Stimulated activated CD4-positive, alpha-beta T cell treated with anti-CD3 and anti-CD28 coated beads, TNF-alpha, amount 100 ng/mL, for 4 hours (primary cell): Measurements from ENCODE around the gene MSANTD7.
"Not testable (repeated sequence)": the region's sequence is repeated elsewhere in the genome, so short reads cannot be mapped to it uniquely, and the experiment has no call there.

ENCODE experiments used
- DNase-seq, 3 experiments: peaks; one replicate each; pipeline ENCODE4 v3.0.0-alpha.2; 2020; ENCODE audit warnings: low read depth in 3 of 3

Gene MSANTD7

DNA sequence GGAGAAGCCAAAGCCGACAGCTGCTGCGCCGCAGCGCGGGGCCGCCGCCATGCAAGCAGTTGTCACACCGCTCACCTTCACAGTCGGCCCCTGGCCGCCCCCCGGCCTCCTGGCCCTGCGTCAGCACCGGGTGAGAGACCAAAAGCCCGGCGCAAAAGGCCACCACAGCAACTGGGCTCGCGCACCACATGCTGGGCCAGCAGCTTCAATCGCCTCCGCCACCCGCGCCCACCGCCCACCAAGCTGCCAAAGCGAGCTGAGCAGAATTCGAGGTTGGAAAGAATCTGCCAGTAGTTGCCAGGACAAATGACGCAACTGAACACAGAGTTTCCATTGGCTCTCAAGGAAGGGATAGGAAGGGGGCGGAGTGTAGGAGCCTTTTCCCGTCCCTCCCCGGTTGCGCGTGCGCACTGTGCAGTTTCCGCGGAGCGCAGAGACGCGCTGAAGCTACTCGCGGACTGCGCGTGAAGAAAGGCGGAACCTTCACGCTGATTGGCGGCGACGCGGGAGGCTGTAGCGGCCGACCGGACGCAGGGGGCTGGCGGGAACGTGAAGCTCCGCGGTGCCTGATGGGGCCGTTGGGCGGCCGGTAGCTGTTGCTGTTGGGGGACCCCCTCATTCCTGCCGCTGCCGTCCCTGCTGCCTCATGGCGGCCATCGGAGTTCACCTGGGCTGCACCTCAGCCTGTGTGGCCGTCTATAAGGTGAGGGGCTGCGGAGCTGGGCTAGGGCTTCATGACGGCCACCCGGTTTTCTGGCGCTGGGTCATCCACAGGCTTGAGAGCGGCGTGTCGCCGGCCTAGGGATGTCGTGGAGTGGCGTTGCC lies at the start of gene MSANTD7, which contains the start of the genes CDNF and HSPA14:
MSANTD7 (plus strand) TSS at position 550 of the 825 bp plus-strand sequence. CDS start 3,979 bp downstream, outside the sequence.
CDNF (minus strand) TSS at position 281 of the 825 bp plus-strand sequence; CDS start at position 190, 91 bp downstream.
HSPA14 (plus strand) TSS at position 550 of the 825 bp plus-strand sequence; CDS start at position 647, 97 bp downstream.
- DNase-seq = peak; percentile 98

GRCh38 chr10:14798636-14799035 lies 39.5 kb upstream of the MSANTD7 start:
- DNase-seq = no peak

DNA sequence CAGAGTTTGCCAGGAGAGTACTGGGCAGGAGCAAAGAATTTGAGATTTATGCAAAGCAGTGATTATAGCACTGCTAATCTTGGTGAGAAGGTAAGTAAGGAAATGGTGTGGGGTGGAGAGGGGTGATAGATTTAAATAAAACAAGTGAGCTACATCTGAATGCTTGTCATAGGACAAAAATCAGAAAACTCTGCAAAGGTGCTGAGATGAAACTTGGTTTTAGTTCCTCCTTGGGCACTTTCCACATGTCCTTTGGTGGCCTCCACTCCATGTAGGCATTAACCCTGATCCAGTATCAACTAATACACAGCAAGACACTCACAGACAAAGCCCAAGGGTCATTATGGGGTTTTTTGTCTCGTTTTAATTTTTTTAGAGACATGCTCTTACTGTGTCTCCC lies 37.7 kb upstream of the MSANTD7 start:
- DNase-seq = no peak

GRCh38 chr10:14801723-14802122 lies 36.4 kb upstream of the MSANTD7 start:
- DNase-seq = no peak

DNA sequence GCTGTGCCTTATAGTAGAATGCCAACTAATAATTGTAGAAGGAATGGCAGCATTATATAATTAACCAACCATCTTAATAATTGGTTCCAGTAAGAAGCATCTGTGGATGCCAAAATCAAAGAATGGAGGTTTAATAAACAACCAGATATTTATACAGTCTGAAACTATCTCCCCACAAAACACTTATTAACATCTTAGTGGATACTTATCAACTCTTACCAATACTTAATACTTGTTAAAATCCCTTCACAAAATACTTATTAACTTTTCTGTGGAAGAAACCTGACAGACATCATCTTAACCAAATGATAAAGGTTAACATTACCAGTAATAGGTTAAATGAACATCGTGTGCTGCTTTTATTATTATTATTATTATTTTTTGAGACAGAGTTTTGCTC lies 34.3 kb upstream of the MSANTD7 start:
- DNase-seq = no peak

DNA sequence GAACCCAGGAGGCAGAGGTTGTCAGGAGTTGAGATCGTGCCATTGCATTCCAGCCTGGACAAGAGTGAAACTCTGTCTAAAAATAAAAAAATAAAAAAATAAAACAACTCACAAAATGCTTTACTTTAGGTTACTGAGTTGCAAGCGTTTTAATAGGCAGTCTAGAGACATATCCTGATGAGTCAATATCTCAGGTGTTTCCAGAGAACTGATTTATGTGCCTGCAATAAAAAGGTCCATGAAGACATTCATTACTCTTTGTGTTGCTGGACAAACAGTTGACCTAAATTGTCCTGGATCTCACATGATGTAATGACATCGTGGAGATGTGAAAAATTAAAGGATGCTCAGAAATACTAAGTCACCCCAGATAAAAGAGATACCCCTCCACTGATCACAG lies 31.8 kb upstream of the MSANTD7 start:
- no peak for DNase-seq

DNA sequence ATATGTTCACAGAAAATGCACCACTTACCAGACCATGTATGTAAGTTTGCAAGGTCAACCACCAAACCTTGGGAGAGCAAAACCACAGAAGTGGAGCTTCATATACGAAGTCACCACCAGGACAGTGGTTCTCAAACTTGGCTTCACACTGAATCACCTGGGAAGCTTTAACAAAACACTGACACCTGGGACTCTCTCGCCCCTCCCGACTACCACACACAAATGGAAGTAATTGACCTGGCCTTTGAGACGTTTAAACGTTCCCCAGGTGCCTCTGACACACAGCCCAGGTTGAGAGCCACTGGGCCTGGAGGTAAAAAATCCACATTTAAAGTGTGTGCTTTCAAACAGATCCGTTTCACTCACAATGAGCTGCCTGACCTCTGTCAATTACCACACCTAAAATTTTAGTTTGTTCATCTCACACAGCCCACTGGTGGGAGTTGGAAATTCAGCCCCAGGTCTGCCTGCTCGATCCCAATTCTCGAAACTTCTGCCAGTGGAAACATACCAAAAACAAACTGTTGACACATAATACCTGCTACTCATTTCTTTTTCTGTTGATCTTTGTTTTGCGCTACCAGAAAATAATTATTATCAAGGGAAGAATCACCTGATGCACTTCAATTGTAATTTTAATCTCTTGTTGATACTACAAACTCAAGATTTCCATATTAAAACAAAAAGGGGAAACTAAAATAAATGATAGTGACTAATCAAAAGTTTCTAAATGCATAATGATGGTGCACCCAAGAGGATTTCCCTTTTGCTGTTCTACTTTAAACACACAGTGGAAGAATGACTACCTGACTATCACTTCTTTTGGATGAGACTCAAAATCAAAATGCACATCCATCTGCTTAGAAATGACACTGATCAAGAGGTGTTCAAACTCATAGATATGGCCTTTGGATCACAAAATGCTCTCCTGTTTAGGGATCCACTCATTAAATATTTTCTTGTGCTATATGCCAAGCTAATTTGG lies 26.8 kb upstream of the MSANTD7 start:
- DNase-seq = no peak

DNA sequence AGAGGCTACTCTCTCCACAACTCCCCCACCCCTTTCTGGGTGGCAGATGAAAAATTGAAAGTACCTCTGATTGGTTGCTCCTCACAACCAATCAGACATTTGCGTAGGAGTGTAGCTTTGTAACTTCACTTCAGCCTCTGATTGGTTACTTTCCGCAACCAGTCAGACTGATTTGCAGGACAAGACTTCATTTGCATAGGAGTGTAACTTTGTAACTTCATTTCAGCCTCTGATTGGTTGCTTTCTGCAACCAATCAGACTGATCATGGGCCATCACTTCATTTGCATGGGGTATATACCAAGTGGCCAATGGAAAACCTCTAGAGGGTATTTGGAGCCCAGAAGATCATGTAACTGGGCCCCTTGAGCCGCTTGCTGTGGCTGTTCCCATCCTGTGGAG lies 25.8 kb upstream of the MSANTD7 start:
- no peak for DNase-seq

GRCh38 chr10:14815681-14816080 lies 22.4 kb upstream of the MSANTD7 start:
- no peak for DNase-seq

DNA sequence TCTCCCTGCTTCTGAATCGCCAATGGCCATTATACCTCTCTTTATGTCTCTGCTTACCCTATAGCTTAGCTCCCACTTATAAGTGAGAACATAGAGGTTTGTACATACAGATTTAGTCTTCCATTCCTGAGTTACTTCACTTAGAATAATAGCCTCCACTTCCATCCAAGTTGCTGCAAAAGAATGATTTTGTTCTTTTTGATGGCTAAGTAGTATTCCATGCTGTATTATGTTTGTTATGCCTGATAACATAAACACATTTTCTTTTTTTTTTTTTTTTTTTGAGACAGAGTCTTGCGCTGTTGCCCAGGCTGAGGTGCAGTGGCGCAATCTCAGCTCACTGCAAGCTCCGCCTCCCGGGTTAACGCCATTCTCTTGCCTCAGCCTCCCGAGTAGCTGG lies 21.4 kb upstream of the MSANTD7 start:
- DNase-seq = not testable (repeated sequence)

DNA sequence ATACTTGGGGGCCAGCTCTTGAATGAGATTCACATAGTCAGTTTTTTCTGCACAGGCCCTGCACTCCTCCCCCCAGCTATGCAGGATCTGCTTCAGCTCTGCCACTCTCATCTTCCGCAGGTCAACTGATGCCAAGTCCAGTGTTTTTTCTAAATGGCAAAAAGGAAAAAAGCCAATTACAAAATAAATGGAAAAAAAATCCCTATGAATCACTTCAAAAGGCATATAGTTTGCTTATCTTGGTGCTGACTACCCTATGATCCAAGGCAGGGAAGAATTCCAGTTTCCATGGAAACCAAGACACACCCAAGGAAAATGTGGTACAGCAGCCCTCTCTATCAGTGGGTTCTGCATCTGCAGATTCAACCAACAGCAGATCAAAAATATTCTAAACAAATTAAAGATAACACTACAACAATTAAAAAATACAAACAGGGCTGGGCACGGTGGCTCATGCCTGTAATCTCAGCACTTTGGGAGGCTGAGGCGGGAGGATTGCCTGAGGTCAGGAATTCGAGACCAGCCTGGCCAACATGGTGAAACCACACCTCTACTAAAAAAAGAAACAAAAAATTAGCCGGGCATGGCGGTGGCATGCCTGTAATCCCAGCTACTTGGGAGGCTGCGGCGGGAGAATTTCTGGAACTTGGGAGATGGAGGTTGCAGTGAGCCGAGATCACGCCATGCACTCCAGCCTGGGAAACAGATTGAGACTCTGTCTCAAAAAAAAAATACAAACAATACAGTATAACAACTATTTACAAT lies 17.9 kb upstream of the MSANTD7 start:
- DNase-seq = no peak

DNA sequence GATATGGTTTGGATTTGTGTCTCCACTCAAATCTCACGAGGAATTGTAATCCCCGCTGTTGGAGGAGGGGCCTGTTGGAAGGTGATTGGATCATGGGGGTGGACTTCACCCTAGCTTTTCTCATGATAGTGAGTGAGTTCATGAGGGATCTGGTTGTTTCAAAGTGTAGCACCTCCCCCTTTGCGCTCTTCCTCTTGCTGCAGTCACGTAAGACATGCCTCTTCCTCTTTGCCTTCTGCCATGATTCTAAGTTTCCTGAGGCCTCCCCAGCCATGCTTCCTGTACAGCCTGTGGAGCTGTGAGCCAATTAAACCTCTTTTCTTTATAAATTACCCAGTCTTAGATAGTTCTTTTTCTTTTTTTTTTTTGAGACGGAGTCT lies 17.3 kb upstream of the MSANTD7 start:
- DNase-seq = no peak

- no peak for DNase-seq
These were observed 16.3 kb upstream of the MSANTD7 start for GRCh38 chr10:14821635-14822375.

- peak in 2 of 3 experiments; percentile 15 to 23 for DNase-seq
These were observed 15.0 kb upstream of the MSANTD7 start for GRCh38 chr10:14822879-14823755.

DNA sequence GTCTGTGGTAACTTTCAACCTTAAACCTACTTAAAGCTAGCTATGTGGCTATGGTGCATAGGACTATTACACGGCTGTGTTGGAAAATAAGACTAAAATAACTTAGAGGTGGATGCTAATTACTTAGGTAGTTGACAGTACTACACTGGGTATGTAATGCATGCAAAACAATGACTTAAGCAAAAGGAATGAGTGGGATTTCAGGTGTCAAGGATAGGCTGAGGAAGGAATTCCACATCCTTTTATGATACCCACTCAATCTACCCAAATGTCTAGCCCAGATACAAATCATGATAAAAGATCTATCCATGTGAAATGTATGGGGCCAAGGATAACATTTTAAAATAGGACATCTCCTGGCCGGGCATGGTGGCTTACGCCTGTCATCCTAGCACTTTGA lies 14.1 kb upstream of the MSANTD7 start:
- DNase-seq = no peak

GRCh38 chr10:14826076-14826829 lies 11.9 kb upstream of the MSANTD7 start:
- no peak for DNase-seq

- DNase-seq = no peak
These were observed 5.0 kb upstream of the MSANTD7 start for GRCh38 chr10:14833106-14833505.

- DNase-seq = no peak
These were observed 1.9 kb upstream of the MSANTD7 start for GRCh38 chr10:14836208-14836607.
